ENCODE results near the gene RCC2.
"Not testable (repeated sequence)": the region's sequence is repeated elsewhere in the genome, so short reads cannot be mapped to it uniquely, and the experiment has no call there.

RCC2 gene

GRCh38 chr1:17419626-17420328, 19.7 kb downstream of the RCC2 start:
- Mint-ChIP-seq H3K4me1 (peaks cover 9 to 20% of the 10 kb centered on the region in 2 donors), H3K27ac (no peak overlapping the region), H3K36me3 (peaks cover 44 to 45% of the 10 kb centered on the region in 2 donors), H3K9me3 (no peaks in the 10 kb centered on the region), H3K4me3 (peak overlapping the region in 1 of 2 donors; percentile 24), H3K27me3 (no peaks in the 10 kb centered on the region)
- ATAC-seq (replicated peaks) (peak; percentile 60 to 72), DNase-seq (peak; percentile 39)

DNA sequence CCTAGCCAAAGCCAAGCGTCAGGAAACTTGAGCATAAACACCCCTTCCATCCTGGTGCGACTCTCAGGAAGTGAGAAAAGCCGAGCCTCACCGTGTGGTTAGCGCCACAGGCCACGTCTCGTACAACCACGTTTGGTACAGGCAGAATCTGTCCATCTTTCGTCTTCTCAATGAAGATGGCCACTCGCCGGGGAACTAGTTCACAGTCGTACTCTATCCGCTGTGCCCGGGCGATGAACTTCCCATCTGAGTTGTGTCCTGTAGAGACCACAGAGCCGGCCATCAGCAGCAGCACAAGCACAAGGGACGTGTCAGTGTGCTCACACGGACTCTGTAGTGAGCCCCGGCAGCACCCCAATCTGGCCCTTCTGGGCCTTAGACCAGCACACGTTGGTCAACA, 23.1 kb downstream of the RCC2 start:
- Mint-ChIP-seq H3K9me3 (no peaks in the 10 kb centered on the region), H3K4me1 (peaks cover 6 to 7% of the 10 kb centered on the region in 2 donors), H3K36me3 (peaks cover 44 to 50% of the 10 kb centered on the region in 2 donors), H3K27ac (no peak overlapping the region), H3K27me3 (no peaks in the 10 kb centered on the region), H3K4me3 (no peak overlapping the region)
- no peak for ATAC-seq (replicated peaks)
- DNase-seq: no peak

DNA sequence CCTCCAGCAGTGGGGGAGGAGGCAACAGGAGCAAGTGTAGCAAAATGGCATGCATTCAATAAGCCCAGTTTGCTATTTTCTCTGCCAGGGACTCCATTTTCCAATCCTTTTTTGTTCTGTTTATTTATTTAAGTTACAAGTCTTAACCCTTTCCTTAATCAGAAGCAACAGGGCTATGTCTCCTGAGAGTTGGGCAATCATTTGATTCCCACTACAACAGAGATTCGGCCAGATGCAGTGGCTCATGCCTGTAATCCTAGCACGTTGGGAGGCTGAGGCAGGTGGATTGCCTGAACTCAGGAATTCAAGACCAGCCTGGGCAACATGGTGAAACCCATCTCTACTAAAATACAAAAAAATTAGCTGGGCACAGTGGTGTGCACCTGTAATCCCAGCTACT, 25.5 kb downstream of the RCC2 start:
- no peaks in the 10 kb centered on the region for H3K9me3 Mint-ChIP-seq
- H3K36me3 Mint-ChIP-seq: peaks cover 51 to 58% of the 10 kb centered on the region in 2 donors
- ATAC-seq (replicated peaks): no peak

GRCh38 chr1:17412093-17412870, 27.2 kb downstream of the RCC2 start:
- DNase-seq (no peak), ATAC-seq (replicated peaks) (no peak)
- Mint-ChIP-seq H3K36me3 (peaks cover 55 to 70% of the 10 kb centered on the region in 2 donors), H3K9me3 (no peaks in the 10 kb centered on the region), H3K4me1 (peaks cover 0 to 4% of the 10 kb centered on the region in 2 donors), H3K27me3 (no peaks in the 10 kb centered on the region), H3K4me3 (no peak overlapping the region), H3K27ac (peak overlapping the region; percentile 51)

More for the DNA sequence above, 25.5 kb downstream of the RCC2 start:
- DNase-seq: no peak
- Mint-ChIP-seq H3K27ac (no peak overlapping the region), H3K4me1 (peaks cover 0 to 4% of the 10 kb centered on the region in 2 donors), H3K4me3 (no peak overlapping the region), H3K27me3 (no peaks in the 10 kb centered on the region)

GRCh38 chr1:17409391-17409811, 30.1 kb downstream of the RCC2 start:
- H3K9me3 Mint-ChIP-seq: no peaks in the 10 kb centered on the region
- peak overlapping the region; percentile 86 for H3K27ac Mint-ChIP-seq
- peaks cover 2 to 5% of the 10 kb centered on the region in 2 donors for H3K4me1 Mint-ChIP-seq
- ATAC-seq (replicated peaks) (no peak), DNase-seq (no peak)
- no peaks in the 10 kb centered on the region for H3K27me3 Mint-ChIP-seq
- peak overlapping the region in 1 of 2 donors; percentile 26 for H3K4me3 Mint-ChIP-seq
- peaks cover 47 to 60% of the 10 kb centered on the region in 2 donors for H3K36me3 Mint-ChIP-seq

DNA sequence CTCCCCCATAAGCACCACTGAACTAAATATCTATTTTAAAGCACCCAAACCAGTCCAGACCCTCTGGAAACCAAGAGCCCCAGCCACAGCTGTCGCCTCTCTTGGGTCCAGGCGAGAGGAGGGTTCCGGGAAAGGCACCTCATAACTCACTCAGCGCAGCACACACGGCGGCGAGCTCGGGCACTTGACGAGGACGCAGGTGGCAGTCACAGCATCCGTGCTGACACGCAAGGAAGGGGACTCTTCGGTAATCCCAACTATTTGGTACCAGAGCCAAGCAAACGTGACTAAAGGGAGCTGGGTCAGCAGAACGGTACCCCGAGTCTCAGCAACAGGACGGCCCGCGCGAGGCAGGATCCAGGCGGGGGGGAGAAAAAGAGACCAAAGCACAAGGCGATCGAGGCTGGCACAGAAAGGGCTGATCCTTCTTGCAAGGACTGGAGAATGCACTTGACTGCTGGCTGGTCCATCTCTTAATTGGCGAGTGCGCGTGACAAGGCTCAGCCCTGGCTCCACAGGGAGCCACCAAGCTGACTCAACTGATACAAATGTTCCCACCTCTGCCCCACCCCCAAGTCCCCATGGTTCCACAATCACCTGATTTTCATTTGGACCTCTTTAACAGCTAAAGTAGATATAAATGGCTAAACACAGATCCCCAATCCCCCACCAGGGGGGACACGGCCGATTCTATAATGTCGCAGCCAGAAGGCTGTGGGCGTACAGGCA, 31.5 kb downstream of the RCC2 start:
- not testable (repeated sequence) for DNase-seq; H3K9me3 Mint-ChIP-seq; H3K4me1 Mint-ChIP-seq; H3K4me3 Mint-ChIP-seq; H3K27me3 Mint-ChIP-seq; ATAC-seq (replicated peaks)
- peak overlapping the region; percentile 6 for H3K27ac Mint-ChIP-seq
- peaks cover 41 to 51% of the 10 kb centered on the region in 2 donors for H3K36me3 Mint-ChIP-seq

DNA sequence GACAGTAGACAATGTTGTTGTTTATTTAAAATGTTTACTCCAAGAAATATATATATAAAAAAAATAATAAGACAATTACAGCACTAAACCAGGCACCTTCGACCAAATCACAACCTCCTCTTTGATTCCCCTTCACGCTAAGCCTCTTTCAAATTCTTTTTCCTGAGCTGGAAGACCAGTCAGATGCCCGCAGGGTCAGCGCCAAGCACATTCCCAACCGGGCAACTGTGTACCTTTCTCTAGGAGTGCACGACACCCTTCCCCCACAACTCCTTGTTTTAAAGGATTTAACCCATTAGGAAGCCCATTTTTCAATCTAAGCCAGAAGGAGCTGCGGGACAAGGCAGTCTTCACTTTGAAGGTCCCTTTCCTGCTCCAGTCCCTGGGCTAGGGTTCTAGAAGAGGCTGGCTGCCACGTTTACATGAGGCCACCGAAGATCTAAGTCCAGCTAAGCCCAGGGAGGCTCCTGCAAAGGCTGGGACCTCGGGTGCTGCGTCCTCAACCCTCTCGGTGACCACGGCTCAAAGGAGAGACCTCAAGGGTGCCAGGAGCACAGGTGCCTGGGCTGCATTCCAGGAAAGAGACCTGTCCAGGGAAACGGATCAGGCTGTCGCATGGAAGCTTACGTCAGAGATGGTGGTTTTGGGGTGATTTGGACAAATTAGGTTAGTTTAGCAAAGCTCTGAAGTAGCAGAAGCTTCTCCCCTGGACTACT, 32.6 kb downstream of the RCC2 start:
- peak overlapping the region; percentile 2 for H3K27ac Mint-ChIP-seq
- H3K9me3 Mint-ChIP-seq; H3K4me3 Mint-ChIP-seq; H3K27me3 Mint-ChIP-seq; ATAC-seq (replicated peaks); DNase-seq; H3K4me1 Mint-ChIP-seq: not testable (repeated sequence)
- H3K36me3 Mint-ChIP-seq: peaks cover 33 to 41% of the 10 kb centered on the region in 2 donors

- Mint-ChIP-seq H3K4me1 (peaks cover 2 to 5% of the 10 kb centered on the region in 2 donors), H3K27ac (peak overlapping the region; percentile 39), H3K27me3 (no peaks in the 10 kb centered on the region), H3K36me3 (peaks cover 29 to 36% of the 10 kb centered on the region in 2 donors), H3K9me3 (no peaks in the 10 kb centered on the region), H3K4me3 (no peak overlapping the region)
- ATAC-seq (replicated peaks) (peak; percentile 94), DNase-seq (peak; percentile 46)
Measured at GRCh38 chr1:17405898-17406759, 33.3 kb downstream of the RCC2 start.

DNA sequence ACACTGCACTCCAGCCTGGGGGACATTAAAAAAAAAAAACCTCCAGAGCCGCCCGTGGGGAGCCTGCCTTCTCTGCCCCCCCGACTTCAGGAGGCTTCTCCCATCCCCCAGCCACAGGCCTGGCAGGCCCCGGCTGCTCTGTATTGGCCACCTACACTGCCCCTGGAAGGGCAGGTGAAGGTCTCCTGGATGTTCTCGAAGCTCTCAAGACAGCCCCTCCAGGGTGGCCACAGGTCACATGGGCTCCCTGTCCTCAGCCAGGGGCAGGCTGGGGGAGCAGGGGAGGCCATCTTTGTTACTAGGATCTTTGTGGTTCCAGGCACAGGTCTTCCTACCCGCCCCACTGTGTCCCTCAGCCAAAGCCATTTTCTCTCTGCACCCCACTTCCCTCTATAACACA, 34.7 kb downstream of the RCC2 start:
- H3K9me3 Mint-ChIP-seq: no peaks in the 10 kb centered on the region
- ATAC-seq (replicated peaks) (no peak), DNase-seq (no peak)
- peaks cover 22 to 25% of the 10 kb centered on the region in 2 donors for H3K36me3 Mint-ChIP-seq
- peaks cover 2 to 5% of the 10 kb centered on the region in 2 donors for H3K4me1 Mint-ChIP-seq
- peak overlapping the region; percentile 69 for H3K27ac Mint-ChIP-seq
- H3K4me3 Mint-ChIP-seq: no peak overlapping the region
- H3K27me3 Mint-ChIP-seq: no peaks in the 10 kb centered on the region

GRCh38 chr1:17404034-17404684, 35.3 kb downstream of the RCC2 start:
- H3K27ac Mint-ChIP-seq: peak overlapping the region; percentile 62
- peaks cover 0 to 5% of the 10 kb centered on the region in 2 donors for H3K4me1 Mint-ChIP-seq

GRCh38 chr1:17403081-17403480, 36.4 kb downstream of the RCC2 start:
- Mint-ChIP-seq H3K4me3 (no peak overlapping the region), H3K36me3 (peaks cover 8% of the 10 kb centered on the region in 2 donors), H3K9me3 (no peaks in the 10 kb centered on the region), H3K27ac (no peak overlapping the region), H3K27me3 (no peaks in the 10 kb centered on the region), H3K4me1 (peaks cover 0 to 5% of the 10 kb centered on the region in 2 donors)
- DNase-seq (no peak), ATAC-seq (replicated peaks) (no peak)

More at GRCh38 chr1:17404034-17404684, 35.3 kb downstream of the RCC2 start:
- ATAC-seq (replicated peaks) (no peak), DNase-seq (no peak)
- H3K27me3 Mint-ChIP-seq: no peaks in the 10 kb centered on the region
- H3K9me3 Mint-ChIP-seq: no peaks in the 10 kb centered on the region
- no peak overlapping the region for H3K4me3 Mint-ChIP-seq
- peaks cover 18 to 19% of the 10 kb centered on the region in 2 donors for H3K36me3 Mint-ChIP-seq

DNA sequence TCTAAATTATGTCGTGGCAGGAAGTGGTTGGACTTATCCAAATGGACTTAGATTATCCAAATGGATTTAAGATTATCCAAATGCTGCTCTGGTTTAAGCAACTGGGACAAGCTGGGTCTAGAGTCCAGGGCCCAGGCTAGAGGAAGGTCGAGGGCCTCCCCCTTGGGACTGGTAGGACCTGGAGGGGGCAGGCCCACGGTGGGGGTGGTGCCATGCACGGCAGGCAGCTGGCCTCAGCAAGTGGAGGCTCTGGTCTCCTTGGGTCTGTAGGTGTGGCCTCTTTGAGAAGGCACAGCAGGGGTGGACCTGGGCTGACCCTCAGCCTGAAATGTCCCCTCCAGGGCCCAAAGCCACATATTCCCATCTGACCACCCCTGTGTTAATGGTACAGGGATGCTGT, 37.6 kb downstream of the RCC2 start:
- DNase-seq: no peak
- Mint-ChIP-seq H3K4me1 (peaks cover 0 to 3% of the 10 kb centered on the region in 2 donors), H3K27ac (no peak overlapping the region), H3K27me3 (no peaks in the 10 kb centered on the region), H3K36me3 (peaks cover 2 to 3% of the 10 kb centered on the region in 2 donors), H3K4me3 (no peak overlapping the region), H3K9me3 (no peaks in the 10 kb centered on the region)
- no peak for ATAC-seq (replicated peaks)
